Fibroblast of the conjunctiva (primary cell): Measurements from ENCODE around the gene CPNE9.

Source experiments
- DNase-seq: peaks from one replicate; pipeline ENCODE4 v3.0.0-alpha.2; 2010; ENCODE audit warnings: low read depth

Gene CPNE9, protein sequence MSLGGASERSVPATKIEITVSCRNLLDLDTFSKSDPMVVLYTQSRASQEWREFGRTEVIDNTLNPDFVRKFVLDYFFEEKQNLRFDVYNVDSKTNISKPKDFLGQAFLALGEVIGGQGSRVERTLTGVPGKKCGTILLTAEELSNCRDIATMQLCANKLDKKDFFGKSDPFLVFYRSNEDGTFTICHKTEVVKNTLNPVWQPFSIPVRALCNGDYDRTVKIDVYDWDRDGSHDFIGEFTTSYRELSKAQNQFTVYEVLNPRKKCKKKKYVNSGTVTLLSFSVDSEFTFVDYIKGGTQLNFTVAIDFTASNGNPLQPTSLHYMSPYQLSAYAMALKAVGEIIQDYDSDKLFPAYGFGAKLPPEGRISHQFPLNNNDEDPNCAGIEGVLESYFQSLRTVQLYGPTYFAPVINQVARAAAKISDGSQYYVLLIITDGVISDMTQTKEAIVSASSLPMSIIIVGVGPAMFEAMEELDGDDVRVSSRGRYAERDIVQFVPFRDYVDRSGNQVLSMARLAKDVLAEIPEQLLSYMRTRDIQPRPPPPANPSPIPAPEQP

DNA sequence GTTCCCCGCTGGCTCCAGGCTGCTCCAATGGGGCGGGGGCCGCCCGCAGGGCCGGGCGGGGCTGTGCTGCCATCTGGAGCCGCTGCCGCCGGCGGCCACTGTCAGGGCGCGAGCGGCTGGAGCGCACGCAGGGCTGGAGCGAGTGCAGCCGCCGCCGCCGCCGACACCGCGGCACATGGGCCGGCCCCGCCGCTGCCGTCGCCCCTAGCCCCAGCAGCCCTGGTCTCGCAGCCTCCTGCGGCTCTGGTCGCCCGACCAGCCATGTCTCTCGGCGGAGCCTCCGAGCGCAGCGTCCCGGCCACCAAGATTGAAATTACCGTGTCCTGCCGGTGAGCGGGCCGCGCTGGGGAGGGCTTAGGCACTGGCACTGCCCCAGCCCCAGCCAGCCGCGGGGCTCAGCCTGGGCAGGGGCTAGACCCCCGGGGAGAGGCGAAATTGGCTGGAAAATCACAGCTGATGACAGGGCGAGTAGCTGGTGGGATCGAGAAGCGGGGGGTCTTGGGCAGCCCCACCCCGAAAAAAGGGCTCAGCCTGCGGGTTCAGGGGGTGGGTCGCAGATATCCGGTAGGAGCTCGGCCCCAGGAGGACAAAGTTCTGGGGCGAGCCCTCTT, at the start of gene CPNE9:
Gene CPNE9 (plus strand): TSS at position 98 of the 611 bp plus-strand sequence. CDS start 164 bp downstream, at position 262.
- DNase-seq: no peak

GRCh38 chr3:9659849-9660248, 43.8 kb upstream of the CPNE9 start:
- DNase-seq: no peak

- no peak for DNase-seq
These were observed 42.7 kb upstream of the CPNE9 start for GRCh38 chr3:9660972-9661371.

DNA sequence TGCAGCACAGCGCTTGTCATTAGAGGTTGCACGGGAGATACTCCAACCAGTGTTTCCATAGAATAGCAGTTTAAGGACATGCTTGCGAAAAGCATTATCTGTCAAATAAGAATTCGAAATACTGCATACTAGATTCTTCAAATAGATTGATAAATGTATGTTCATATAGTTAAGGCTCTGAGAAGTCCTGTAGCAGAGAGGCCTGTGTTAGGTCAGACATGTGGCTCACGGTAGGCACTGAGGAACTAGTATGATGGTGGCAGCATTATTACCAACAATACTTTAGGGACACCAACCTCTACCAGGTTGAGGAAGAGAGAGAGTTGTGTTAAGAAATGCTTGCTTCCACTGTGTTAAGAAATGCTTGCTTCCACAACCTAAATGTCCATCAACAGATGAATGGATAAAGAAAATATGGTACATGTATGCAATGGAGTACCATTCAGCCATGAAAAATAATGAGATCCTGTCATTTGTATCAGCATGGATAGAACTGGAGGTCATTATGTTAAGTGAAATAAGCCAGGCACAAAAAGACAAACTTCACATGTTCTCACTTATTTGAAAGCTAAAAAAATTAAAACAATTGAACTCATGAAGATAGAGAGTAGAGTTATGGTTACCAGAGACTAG, 39.4 kb upstream of the CPNE9 start:
- DNase-seq: no peak

GRCh38 chr3:9666704-9667445, 36.8 kb upstream of the CPNE9 start:
- no peak for DNase-seq

- DNase-seq: no peak
These were observed 34.4 kb upstream of the CPNE9 start for GRCh38 chr3:9669277-9669676.

GRCh38 chr3:9669720-9670432, 33.8 kb upstream of the CPNE9 start:
- DNase-seq: no peak

DNA sequence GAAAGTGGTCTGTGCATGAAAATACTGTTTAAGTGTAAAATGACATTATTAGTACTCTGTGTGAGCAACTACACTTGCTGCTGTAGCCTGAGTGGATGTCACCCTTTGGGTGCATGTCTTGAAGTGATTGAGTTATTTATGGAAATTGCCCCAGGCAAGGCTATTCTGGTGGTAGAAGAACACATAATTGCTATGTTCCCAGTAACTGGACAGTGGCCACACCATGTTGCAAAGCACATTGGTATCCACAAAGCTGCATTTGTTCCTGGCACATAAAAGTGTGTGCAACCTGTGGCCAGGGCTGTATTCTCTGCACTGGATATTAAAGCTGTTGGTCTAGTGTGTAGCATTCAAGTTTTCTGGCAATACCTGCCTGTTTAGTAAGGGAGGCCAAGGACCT, 30.6 kb upstream of the CPNE9 start:
- no peak for DNase-seq

GRCh38 chr3:9673752-9674151, 29.9 kb upstream of the CPNE9 start:
- DNase-seq: no peak

DNA sequence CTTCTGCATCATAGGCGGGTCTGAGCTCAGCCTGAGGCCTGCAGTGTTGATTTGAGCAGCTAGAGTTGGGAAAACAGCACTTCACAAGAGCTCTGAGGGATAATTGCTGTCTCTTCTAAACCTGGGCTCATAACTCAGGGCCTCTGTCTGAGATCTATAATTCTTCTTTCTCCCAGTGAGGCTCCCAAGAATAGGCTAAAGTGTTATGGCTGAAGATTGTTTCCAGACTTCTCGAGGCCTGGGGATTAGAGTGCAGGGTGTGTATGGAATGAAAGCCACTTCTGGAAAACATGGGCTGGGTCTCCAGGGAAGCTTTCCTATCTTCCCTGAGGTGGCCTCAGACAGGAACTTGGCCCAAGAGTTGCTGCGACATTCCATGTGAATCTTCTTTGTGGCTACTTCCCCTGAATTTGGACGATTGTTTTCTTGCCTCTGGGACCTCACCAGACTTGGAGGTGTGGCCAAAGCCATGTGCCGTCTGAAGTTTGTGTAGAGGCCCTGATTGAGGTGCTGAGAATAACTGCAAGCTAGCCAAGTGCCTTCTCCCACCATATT, 27.8 kb upstream of the CPNE9 start:
- no peak for DNase-seq

DNA sequence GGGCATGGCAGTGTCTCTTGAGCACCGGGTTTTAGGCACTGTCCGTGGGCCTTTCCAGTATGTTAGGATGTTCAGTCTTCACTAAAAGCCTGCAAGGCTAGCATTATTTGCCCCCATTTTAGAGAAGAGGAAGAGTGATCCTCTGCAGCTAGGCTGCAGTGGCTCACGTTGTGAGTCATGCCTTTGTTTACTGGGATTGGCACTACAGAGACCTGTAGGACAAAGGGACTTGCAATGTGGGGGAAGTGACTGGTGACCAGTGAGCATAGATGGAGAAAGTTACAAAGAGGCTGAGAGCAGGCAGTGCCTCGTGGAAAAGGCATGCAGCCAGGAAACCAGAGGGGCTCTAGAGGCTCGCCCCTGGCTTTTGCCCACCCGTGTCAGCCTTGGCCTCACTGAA, 26.8 kb upstream of the CPNE9 start:
- DNase-seq: no peak

GRCh38 chr3:9678493-9678892, 25.1 kb upstream of the CPNE9 start:
- DNase-seq: no peak

DNA sequence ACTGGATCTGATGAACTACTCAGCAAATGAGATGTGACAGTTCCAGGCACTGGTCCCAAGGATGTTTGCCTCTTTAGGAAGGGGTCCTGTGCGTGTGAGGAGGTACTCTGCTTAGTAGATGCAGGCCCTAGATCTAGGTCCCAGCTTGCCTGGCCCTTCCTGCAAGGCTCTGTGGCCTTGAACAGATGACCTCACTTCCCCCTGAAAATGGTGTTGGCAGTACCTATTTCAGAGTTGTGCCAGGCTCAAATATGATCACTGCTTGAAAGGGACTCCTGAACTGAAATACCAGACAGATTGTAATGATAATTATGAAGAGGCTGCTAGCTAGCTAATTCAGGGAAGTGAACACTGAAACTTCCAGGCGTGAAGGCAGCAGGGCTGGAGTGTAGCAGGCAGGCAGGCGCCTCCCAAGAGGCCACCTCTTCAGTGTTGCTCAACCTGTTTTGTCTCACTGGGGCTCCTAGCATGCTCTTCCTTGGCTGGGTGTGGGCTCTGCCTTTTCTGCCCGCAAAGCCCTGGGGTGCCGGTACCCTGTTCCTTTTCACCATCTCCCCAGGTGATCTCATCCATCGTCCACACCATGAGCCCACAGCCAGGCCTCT, 24.1 kb upstream of the CPNE9 start:
- DNase-seq: no peak

- DNase-seq: no peak
These were observed 22.5 kb upstream of the CPNE9 start for GRCh38 chr3:9681011-9681722.

DNA sequence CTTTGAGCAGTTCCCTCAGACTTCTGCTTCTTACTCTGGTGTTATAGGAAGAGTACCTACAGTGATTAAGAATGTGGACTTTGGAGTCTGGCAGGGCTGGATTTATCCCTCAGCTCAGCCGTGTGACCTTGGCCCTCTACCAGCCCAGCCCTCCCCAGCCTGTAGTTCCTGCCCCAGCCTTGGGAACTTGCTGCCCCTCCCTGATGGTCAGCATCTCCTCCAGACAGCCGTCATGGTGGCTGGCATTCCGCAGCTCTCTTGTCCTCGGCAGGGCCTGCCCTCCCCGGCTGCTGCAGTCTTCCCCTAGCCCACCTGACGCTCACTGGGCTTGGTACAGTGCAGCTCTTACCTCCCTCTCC, 21.9 kb upstream of the CPNE9 start:
- no peak for DNase-seq

DNA sequence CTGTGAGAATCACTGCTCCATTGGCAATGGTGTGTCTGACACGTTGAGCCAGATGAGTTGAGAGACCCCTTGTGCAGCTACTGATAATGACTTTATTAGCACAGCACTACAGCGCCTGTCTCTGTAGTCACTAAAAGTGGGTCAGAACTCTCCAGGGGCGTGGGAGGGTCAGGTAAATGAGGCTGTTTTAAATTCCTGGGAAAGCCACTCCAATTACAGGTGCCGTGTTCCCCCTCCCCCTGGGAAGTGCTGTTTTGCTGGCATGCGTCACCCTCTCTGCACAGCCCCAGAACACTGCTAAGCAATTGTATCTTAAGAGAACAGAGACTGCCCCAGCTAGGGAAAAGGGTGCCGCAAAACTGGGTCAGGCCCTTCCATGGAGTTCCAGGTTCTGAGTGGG, 21.5 kb upstream of the CPNE9 start:
- no peak for DNase-seq

DNA sequence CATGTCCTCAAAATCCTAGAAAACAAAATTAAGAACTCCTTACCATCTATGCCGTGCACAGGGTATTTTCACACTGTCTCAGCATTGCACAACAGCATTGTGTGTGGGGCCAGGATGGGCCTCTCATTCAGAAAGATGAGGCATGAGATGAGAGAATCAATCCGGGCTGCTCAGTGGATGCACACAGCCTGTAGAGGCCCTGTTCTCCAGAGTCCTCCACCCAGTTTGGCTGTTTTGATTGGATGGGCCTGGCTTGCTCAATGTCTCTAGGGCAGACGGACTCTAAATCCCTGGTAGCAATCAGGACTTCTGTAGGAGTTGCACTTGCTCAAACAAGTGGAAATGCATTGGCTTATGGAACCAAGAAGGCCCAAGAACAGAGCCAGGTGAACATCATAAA, 20.2 kb upstream of the CPNE9 start:
- DNase-seq: no peak

GRCh38 chr3:9685216-9686049, 18.2 kb upstream of the CPNE9 start:
- DNase-seq: no peak

DNA sequence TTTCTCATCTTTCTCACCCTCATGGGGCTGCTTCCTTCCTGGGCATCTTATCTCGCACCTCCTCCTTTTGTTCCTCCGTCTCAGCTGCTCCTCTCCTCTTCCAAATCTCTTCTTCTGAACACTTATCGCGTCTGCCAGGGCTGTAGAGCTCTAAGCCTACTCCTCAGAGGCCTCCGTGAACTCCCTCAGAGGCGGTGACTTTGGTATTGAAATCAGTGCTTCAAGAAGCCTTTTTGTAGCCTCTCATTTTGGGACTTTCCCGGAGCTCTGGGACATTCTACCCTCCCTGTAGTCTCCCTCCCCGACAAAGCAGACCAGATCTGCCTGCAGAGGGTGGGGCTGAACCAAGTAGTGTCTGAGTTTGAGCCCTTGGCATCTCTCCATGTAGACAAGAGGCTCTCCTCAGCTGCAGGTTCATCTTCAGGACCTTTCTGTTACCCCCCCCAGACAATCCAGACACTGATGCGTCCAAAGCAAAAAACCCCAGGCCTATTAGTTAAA, 17.5 kb upstream of the CPNE9 start:
- DNase-seq: no peak
